Neuron (in vitro differentiated cells): Measurements from ENCODE around the gene LRRC27.

Experiments
- H2AFZ ChIP-seq: one replicate; pipeline ENCODE4 v1.6.1; 2013; ENCODE audit warnings: low read depth, mild to moderate bottlenecking, inconsistent platforms, low read length, moderate library complexity
- H3K27me3 ChIP-seq: one replicate; pipeline ENCODE4 v1.6.1; 2013; ENCODE audit warnings: low read length; ENCODE audit not compliant: insufficient read depth
- H3K36me3 ChIP-seq: one replicate; pipeline ENCODE4 v1.6.1; 2013; ENCODE audit warnings: low read length; ENCODE audit not compliant: insufficient read depth
- H3K4me1 ChIP-seq: one replicate; pipeline ENCODE4 v1.6.1; 2013; ENCODE audit warnings: low read length; ENCODE audit not compliant: insufficient read depth
- H3K4me3 ChIP-seq: 2 replicates; pipeline ENCODE4 v1.5.1; 2013; ENCODE audit warnings: mild to moderate bottlenecking, low read length, moderate library complexity
- H3K9me3 ChIP-seq: one replicate; pipeline ENCODE4 v1.6.1; 2013; ENCODE audit warnings: low read length

LRRC27 gene

DNA sequence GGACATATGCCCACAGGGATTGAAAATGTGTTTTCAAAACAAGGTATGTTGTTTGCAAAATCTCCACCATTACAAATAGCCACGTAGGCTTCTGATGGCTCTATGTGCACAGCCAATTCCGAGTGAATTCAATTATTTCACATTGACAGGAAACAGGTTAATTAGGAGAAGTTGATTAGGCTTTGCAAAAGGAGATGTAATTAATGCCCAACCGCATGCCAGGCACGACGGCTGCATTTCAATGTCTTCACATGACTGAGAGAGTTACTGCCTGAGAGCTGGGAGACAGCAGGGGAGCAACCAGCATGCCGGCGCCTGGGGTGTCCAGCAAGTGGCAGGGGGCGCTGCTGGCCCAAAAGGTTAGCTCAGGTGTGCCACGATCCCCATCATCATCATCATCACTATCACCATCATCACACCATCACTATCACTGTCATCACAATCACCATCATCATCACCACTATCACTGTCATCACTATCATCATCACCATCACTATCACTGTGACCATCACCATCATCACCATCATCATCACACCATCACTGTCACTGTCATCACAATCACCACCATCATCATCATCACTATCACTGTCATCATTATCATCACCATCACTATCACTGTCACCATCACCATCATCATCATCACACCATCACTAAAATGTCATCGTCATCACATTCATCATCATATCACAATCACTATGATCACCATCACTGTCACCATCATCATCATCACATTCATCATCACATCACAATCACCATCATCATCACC lies 95.2 kb downstream of the LRRC27 start:
- no peaks in the 10 kb centered on the region for H3K4me1 ChIP-seq
- no peak overlapping the region for H2AFZ ChIP-seq
- no peaks in the 10 kb centered on the region for H3K9me3 ChIP-seq
- no peaks in the 10 kb centered on the region for H3K36me3 ChIP-seq
- H3K4me3 ChIP-seq = no peak overlapping the region
- H3K27me3 ChIP-seq = no peaks in the 10 kb centered on the region

DNA sequence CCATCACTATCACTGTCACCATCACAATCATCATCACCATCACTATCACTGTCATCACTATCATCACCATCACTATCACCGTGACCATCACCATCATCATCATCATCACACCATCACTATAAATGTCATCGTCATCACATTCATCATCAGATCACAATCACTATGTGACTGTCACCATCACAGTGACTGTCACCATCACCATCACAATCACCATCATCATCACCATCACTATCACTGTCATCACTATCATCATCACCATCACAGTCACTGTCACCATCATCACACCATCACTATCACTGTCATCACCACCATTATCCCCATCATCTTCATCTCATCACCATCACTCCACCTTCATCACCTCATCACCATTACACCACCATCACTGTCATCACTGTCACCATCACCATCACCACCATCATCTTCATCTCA lies 96.0 kb downstream of the LRRC27 start:
- no peak overlapping the region for H2AFZ ChIP-seq
- no peaks in the 10 kb centered on the region for H3K27me3 ChIP-seq

DNA sequence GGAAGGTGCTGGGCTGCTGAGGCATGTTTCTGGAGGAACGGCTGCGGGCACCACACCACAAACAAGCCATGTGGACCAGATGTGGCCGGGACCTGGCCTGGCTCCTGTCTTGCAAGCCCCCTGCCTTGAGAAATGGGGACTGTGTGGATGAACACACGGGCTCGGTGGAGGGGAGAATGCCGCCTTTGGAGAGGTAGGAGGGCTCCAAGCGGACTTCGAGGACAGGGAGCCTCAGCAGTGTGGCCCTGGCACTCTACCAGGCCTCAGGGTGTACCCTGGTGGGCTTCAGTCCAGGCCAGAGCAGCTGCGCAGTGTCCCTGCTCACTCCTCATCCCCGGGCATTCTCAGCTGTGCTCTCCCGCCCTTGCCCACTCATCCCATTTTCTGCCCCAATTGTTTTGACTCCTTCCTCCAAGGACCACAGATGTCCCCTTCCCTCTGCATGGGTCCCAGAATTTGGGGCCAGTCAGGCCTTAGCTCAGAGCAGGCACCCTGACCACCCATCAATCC lies 96.5 kb downstream of the LRRC27 start:
- H3K36me3 ChIP-seq = no peaks in the 10 kb centered on the region
- H3K4me3 ChIP-seq = no peak overlapping the region
- H3K27me3 ChIP-seq = no peaks in the 10 kb centered on the region
- H3K4me1 ChIP-seq = no peaks in the 10 kb centered on the region
- no peaks in the 10 kb centered on the region for H3K9me3 ChIP-seq
- H2AFZ ChIP-seq = no peak overlapping the region

More for the DNA sequence above, 96.0 kb downstream of the LRRC27 start:
- H3K4me3 ChIP-seq = no peak overlapping the region
- no peaks in the 10 kb centered on the region for H3K9me3 ChIP-seq
- no peaks in the 10 kb centered on the region for H3K4me1 ChIP-seq
- no peaks in the 10 kb centered on the region for H3K36me3 ChIP-seq
